Measurements from ENCODE around the gene TRMT5.

DNA sequence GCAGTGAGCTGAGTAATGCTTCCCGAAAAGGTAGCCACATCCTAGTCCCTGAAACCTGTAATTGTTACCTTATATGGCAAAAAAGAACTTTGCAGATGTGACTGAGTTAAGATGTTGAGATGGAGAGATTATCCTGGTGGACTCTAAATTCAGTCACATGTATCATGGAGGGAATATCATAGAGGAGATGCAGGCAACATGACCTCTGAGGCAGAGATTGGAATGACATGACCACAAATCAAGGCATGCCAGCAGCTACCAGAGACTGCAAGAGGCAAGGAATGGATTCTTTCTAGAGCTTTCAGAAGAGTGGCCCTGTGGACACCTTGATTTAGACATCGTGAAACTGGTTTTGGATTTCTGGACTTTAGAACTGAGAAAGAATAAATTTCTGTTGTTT, 18.7 kb upstream of the TRMT5 start:
- no peak for TF ChIP-seq BHLHE40 (IDR thresholded peaks at IDR 0.05; ENCODE audit: borderline replicate concordance in 1 of 2, low read depth in 2 of 2, low read length in 1 of 2)
- TF ChIP-seq POLR2A (IDR thresholded peaks at IDR 0.05; ENCODE audit: low read depth, low read length): no peak
- no peak for TF ChIP-seq CTCF (IDR thresholded peaks at IDR 0.05 in 2 of 3, conservative IDR thresholded peaks at IDR 0.05 in 1 of 3; ENCODE audit: control insufficient read depth in 2 of 3, extremely low read depth in 1 of 3, insufficient read depth in 1 of 3, low read depth in 3 of 3, low read length in 3 of 3)
- no peak for TF ChIP-seq EZH2 (IDR thresholded peaks at IDR 0.05; ENCODE audit: borderline replicate concordance, control insufficient read depth, low read depth, low read length)
- no peak for TF ChIP-seq DPF2 (IDR thresholded peaks at IDR 0.05)
- TF ChIP-seq RUNX3 (IDR thresholded peaks at IDR 0.05; ENCODE audit: low read length): no peak
- no peak for TF ChIP-seq HDAC6 (IDR thresholded peaks at IDR 0.05; ENCODE audit: unreplicated experiment)
- no peak for TF ChIP-seq RCOR1 (conservative IDR thresholded peaks at IDR 0.05; ENCODE audit: low read depth, low read length)
- TF ChIP-seq, protein P1, sequence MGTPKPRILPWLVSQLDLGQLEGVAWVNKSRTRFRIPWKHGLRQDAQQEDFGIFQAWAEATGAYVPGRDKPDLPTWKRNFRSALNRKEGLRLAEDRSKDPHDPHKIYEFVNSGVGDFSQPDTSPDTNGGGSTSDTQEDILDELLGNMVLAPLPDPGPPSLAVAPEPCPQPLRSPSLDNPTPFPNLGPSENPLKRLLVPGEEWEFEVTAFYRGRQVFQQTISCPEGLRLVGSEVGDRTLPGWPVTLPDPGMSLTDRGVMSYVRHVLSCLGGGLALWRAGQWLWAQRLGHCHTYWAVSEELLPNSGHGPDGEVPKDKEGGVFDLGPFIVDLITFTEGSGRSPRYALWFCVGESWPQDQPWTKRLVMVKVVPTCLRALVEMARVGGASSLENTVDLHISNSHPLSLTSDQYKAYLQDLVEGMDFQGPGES (IDR thresholded peaks at IDR 0.05): no peak
- TF ChIP-seq, protein P2, sequence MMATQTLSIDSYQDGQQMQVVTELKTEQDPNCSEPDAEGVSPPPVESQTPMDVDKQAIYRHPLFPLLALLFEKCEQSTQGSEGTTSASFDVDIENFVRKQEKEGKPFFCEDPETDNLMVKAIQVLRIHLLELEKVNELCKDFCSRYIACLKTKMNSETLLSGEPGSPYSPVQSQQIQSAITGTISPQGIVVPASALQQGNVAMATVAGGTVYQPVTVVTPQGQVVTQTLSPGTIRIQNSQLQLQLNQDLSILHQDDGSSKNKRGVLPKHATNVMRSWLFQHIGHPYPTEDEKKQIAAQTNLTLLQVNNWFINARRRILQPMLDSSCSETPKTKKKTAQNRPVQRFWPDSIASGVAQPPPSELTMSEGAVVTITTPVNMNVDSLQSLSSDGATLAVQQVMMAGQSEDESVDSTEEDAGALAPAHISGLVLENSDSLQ (IDR thresholded peaks at IDR 0.05): no peak

Data from GM12878 (cell line).